ENCODE results near the gene SRMS. TPM values are rescaled to one million over a fixed set of nuclear protein-coding genes. Genes with fewer than 3 reads are reported as not detected.

SRMS gene
- total RNA-seq, 4 donors from 2014 or later = not detected

DNA sequence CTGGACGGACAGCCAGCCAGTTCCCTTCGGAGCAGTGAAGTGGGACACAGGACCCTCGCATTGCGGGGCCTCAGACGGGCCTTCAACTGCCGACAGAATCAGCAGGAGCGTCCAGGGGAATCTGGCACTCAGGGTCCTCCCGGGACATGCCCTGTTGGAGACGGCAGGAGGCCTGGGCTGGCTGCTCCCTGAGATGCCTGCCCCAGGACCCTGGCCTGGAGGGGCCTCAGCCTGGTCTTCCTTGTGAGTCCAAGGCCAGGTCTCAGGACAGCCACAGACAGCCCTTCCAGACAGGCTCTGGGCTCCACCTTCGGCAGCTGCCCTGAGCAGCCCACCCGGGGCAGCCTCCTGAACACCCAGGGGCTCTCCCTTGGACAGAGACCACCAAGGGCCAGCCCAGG lies 41.1 kb upstream of the SRMS start:
- Histone ChIP-seq H3K27ac (no peak overlapping the region), H3K4me1 (no peaks in the 10 kb centered on the region), H3K36me3 (peaks cover 0 to 71% of the 10 kb centered on the region in 2 donors), H3K4me3 (no peak overlapping the region), H3K27me3 (no peaks in the 10 kb centered on the region), H3K9me3 (no peaks in the 10 kb centered on the region)
- ATAC-seq = no peak
- TF ChIP-seq POLR2A (IDR thresholded peaks at IDR 0.05) = peak in 1 of 2 donors; percentile 6
- TF ChIP-seq CTCF (IDR thresholded peaks at IDR 0.05) = no peak
- whole genome bisulfite sequencing, 2 donors (ENCODE audit: low coverage in 1 of 2) = no CpG with 5 or more reads among the region's 11 CpGs

GRCh38 chr20:63587776-63588591 lies 40.4 kb upstream of the SRMS start:
- H3K4me1 ChIP-seq = peaks cover 0 to 6% (median 0%) of the 10 kb centered on the region in 3 donors
- 70% methylated on average over 12 of the region's 19 CpGs; no CpG with 5 or more reads in 1 of the 2 donors for WGBS, 2 donors (ENCODE audit: low coverage in 1 of 2)
- no peak overlapping the region for H3K27ac ChIP-seq
- no peak overlapping the region for H3K4me3 ChIP-seq
- ATAC-seq = no peak
- no peaks in the 10 kb centered on the region for H3K27me3 ChIP-seq
- H3K9me3 ChIP-seq = no peaks in the 10 kb centered on the region
- TF ChIP-seq POLR2A (IDR thresholded peaks at IDR 0.05) (no peak), CTCF (IDR thresholded peaks at IDR 0.05) (no peak), POLR2AphosphoS5 (IDR thresholded peaks at IDR 0.05) (no peak), EP300 (IDR thresholded peaks at IDR 0.05) (no peak)
- peaks cover 0 to 64% of the 10 kb centered on the region in 2 donors for H3K36me3 ChIP-seq

DNA sequence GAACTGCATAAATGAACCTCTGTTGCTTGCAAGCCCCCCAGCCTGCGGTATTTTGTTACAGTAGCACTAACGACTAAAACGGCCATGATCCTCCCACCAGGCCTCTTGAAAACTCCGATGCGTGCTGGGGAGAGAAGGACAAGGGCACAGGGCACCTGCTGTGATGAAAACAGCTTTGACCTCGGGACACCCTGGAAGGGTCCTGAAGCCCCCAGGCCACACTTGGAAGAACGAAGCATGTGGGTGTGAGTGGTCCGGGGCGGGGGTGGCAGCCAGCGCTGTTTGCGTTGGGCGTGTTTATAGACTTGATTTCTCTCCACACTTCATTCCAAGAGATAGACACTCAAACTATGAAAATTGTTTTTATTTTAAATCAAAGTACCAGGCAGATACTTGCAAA lies 39.7 kb upstream of the SRMS start:
- Histone ChIP-seq H3K27ac (no peak overlapping the region), H3K9me3 (no peaks in the 10 kb centered on the region), H3K36me3 (peaks cover 0 to 57% of the 10 kb centered on the region in 2 donors), H3K27me3 (no peaks in the 10 kb centered on the region), H3K4me3 (no peak overlapping the region), H3K4me1 (peaks cover 0 to 8% (median 0%) of the 10 kb centered on the region in 3 donors)
- ATAC-seq = no peak
- TF ChIP-seq EP300 (IDR thresholded peaks at IDR 0.05) (no peak), POLR2A (IDR thresholded peaks at IDR 0.05) (no peak), POLR2AphosphoS5 (IDR thresholded peaks at IDR 0.05) (no peak), CTCF (IDR thresholded peaks at IDR 0.05) (no peak)
- whole genome bisulfite sequencing, 2 donors (ENCODE audit: low coverage in 1 of 2) = 88 to 90% methylated on average over 2 to 9 of the region's 12 CpGs

- no peak overlapping the region for H3K4me3 ChIP-seq
- H3K9me3 ChIP-seq = no peaks in the 10 kb centered on the region
- no peak overlapping the region for H3K27ac ChIP-seq
- TF ChIP-seq CTCF (IDR thresholded peaks at IDR 0.05) (no peak), EP300 (IDR thresholded peaks at IDR 0.05) (no peak), POLR2A (IDR thresholded peaks at IDR 0.05) (no peak), POLR2AphosphoS5 (IDR thresholded peaks at IDR 0.05) (no peak)
- peaks cover 0 to 8% (median 0%) of the 10 kb centered on the region in 3 donors for H3K4me1 ChIP-seq
- no peak for ATAC-seq
- peaks cover 0 to 53% of the 10 kb centered on the region in 2 donors for H3K36me3 ChIP-seq
- H3K27me3 ChIP-seq = no peaks in the 10 kb centered on the region
- 85 to 90% methylated on average over 7 of the region's 17 CpGs for WGBS, 2 donors (ENCODE audit: low coverage in 1 of 2)
Measured at GRCh38 chr20:63586797-63587196, 39.2 kb upstream of the SRMS start.

All from gastroesophageal sphincter (tissue), 4 donors.